DND-41 (cell line): ENCODE results near the gene GNAO1.

Source experiments
- EZH2 ChIP-seq: IDR thresholded peaks from 3 replicates; pipeline ENCODE4 v1.6.1; 2012; ENCODE audit warnings: borderline replicate concordance, low read depth, mild to moderate bottlenecking, moderate library complexity, low read length, inconsistent platforms; ENCODE audit not compliant: severe bottlenecking
- TF ChIP-seq, protein P1 (sequence below): IDR thresholded peaks from 2 replicates; pipeline ENCODE4 v1.5.1; 2012; ENCODE audit warnings: borderline replicate concordance, low read length, moderate library complexity, mild to moderate bottlenecking; ENCODE audit not compliant: poor library complexity, severe bottlenecking; ENCODE audit errors: extremely low read depth

- TF ChIP-seq, protein P1, sequence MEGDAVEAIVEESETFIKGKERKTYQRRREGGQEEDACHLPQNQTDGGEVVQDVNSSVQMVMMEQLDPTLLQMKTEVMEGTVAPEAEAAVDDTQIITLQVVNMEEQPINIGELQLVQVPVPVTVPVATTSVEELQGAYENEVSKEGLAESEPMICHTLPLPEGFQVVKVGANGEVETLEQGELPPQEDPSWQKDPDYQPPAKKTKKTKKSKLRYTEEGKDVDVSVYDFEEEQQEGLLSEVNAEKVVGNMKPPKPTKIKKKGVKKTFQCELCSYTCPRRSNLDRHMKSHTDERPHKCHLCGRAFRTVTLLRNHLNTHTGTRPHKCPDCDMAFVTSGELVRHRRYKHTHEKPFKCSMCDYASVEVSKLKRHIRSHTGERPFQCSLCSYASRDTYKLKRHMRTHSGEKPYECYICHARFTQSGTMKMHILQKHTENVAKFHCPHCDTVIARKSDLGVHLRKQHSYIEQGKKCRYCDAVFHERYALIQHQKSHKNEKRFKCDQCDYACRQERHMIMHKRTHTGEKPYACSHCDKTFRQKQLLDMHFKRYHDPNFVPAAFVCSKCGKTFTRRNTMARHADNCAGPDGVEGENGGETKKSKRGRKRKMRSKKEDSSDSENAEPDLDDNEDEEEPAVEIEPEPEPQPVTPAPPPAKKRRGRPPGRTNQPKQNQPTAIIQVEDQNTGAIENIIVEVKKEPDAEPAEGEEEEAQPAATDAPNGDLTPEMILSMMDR = no peak
- no peak for TF ChIP-seq EZH2
Measured at GRCh38 chr16:56399047-56399446, 207.8 kb downstream of the GNAO1 start.
